Lung (tissue), 12 donors: Measurements from ENCODE around the gene ZEB1. TPM values are rescaled to one million over a fixed set of nuclear protein-coding genes. Genes with fewer than 3 reads are reported as not detected.
A peak's percentile ranks its signal among the peaks of the same experiment; 100 is the strongest.

Source experiments
- ATAC-seq: fragments of 200-7000 bp; cut with Tn5 transposase; one replicate; pipeline ENCODE4 v1.9.1; 2020; ENCODE audit warnings: moderate number of reproducible peaks; ENCODE audit not compliant: insufficient read depth, low FRiP score
- DNase-seq, 3 donors: peaks; one replicate each; pipeline ENCODE4 v3.0.0-alpha.2; 2013 to 2017
- H3K27ac ChIP-seq, 2 donors: one replicate each; pipeline ENCODE4 v1.5.1; 2013; ENCODE audit warnings: mild to moderate bottlenecking in 2 of 2, moderate library complexity in 2 of 2, control low read depth in 1 of 2, inconsistent platforms in 1 of 2, low read depth in 1 of 2, low read length in 1 of 2
- H3K27me3 ChIP-seq, 3 donors: one replicate each; pipeline ENCODE4 v1.5.1; 2013; ENCODE audit warnings: low read length in 2 of 3; ENCODE audit not compliant: control insufficient read depth in 3 of 3, insufficient read depth in 3 of 3
- H3K36me3 ChIP-seq, 4 donors: one replicate each; pipeline ENCODE4 v1.5.1; 2013; ENCODE audit warnings: low read length in 4 of 4, mild to moderate bottlenecking in 1 of 4, moderate library complexity in 1 of 4; ENCODE audit not compliant: control insufficient read depth in 4 of 4, insufficient read depth in 4 of 4
- H3K4me1 ChIP-seq, 5 donors: one replicate each; pipeline ENCODE4 v1.5.1; 2013; ENCODE audit warnings: low read length in 5 of 5, mild to moderate bottlenecking in 2 of 5, moderate library complexity in 1 of 5; ENCODE audit not compliant: control insufficient read depth in 5 of 5, insufficient read depth in 5 of 5
- H3K4me3 ChIP-seq: one replicate; pipeline ENCODE4 v1.5.1; 2013; ENCODE audit warnings: mild to moderate bottlenecking, control low read depth, moderate library complexity
- H3K9ac ChIP-seq, 2 donors: one replicate each; pipeline ENCODE4 v1.5.1; 2013; ENCODE audit warnings: low read length in 2 of 2, control low read depth in 1 of 2; ENCODE audit not compliant: insufficient read depth in 1 of 2
- H3K9me3 ChIP-seq, 4 donors: one replicate each; pipeline ENCODE4 v1.5.1; 2013; ENCODE audit warnings: low read length in 3 of 4, mild to moderate bottlenecking in 1 of 4, moderate library complexity in 1 of 4; ENCODE audit not compliant: control insufficient read depth in 4 of 4, insufficient read depth in 3 of 4
- CTCF ChIP-seq: IDR thresholded peaks from 2 replicates; pipeline ENCODE4 v1.5.1; 2012; ENCODE audit warnings: mild to moderate bottlenecking; ENCODE audit errors: control extremely low read depth, extremely low read depth
- WGBS, 2 donors: extraction: QIAGEN DNeasy Blood & Tissue Kit; methylation state at CpG; one replicate each; pipeline ENCODE4 v1.1.7; 2013; 5-methylcytosine and 5-hydroxymethylcytosine counted together
- polyA plus RNA-seq, 2 donors: library from polyadenylated mRNA; stranded (reverse); fragments of 200-250 nt; gene quantifications; one replicate each; pipeline ENCODE4 v1.2.1, GENCODE V29; 2013
- total RNA-seq, 2 donors: library from RNA; depleted of rRNA in 1 of 2; stranded (reverse); fragments of >200 nt in 1 of 2; gene quantifications; one replicate each; pipeline ENCODE4 v1.2.1, GENCODE V29; 2014 to 2021
- donor health status: control.
- donor health status: control.
- donor health status: Bipolar disorder and iron deficiency.
- donor health status: healthy.
- donor health status: DM: yes; HTN: yes; CAD: no.

The ZEB1 gene
- total and polyA plus RNA-seq, 4 donors: 8.4 to 86.9 (median 19.5) TPM

- 0 to 1% methylated on average over 43 of the region's 43 CpGs for WGBS, 2 donors
- ATAC-seq (no peak), DNase-seq (peak; percentile 35 to 59 (median 54))
- no peaks in the 10 kb centered on the region for H3K9me3 ChIP-seq
- no peak for TF ChIP-seq CTCF
- H3K4me3 ChIP-seq: peak overlapping the region; percentile 86
- H3K27ac ChIP-seq: peak overlapping the region; percentile 90 to 98
- H3K27me3 ChIP-seq: peaks cover 0 to 55% (median 40%) of the 10 kb centered on the region in 3 donors
- peaks cover 0 to 14% (median 3%) of the 10 kb centered on the region in 5 donors for H3K4me1 ChIP-seq
- peak overlapping the region in 1 of 2 donors; percentile 5 for H3K9ac ChIP-seq
- no peaks in the 10 kb centered on the region for H3K36me3 ChIP-seq
Observed at GRCh38 chr10:31320550-31321211, 1.7 kb downstream of the ZEB1 start.

GRCh38 chr10:31321396-31321941 is 2.5 kb downstream of the ZEB1 start:
- Histone ChIP-seq H3K27me3 (peaks cover 0 to 62% (median 40%) of the 10 kb centered on the region in 3 donors), H3K27ac (peak overlapping the region; percentile 33 to 98), H3K4me1 (peaks cover 0 to 14% (median 3%) of the 10 kb centered on the region in 5 donors), H3K36me3 (no peaks in the 10 kb centered on the region), H3K9ac (peak overlapping the region in 1 of 2 donors; percentile 7), H3K9me3 (no peaks in the 10 kb centered on the region), H3K4me3 (peak overlapping the region; percentile 27)
- no peak for TF ChIP-seq CTCF
- WGBS, 2 donors: 11 to 16% methylated on average over 10 of the region's 10 CpGs
- no peak for ATAC-seq
- DNase-seq: peak in 1 of 3 donors; percentile 24

GRCh38 chr10:31322647-31323046 is 3.6 kb downstream of the ZEB1 start:
- Histone ChIP-seq H3K4me1 (peaks cover 0 to 14% (median 3%) of the 10 kb centered on the region in 5 donors), H3K27me3 (peaks cover 0 to 71% (median 37%) of the 10 kb centered on the region in 3 donors), H3K27ac (no peak overlapping the region), H3K9ac (no peak overlapping the region), H3K9me3 (no peaks in the 10 kb centered on the region), H3K36me3 (no peaks in the 10 kb centered on the region), H3K4me3 (no peak overlapping the region)
- no peak for TF ChIP-seq CTCF
- DNase-seq (peak in 1 of 3 donors; percentile 9), ATAC-seq (no peak)
- WGBS, 2 donors: 66 to 76% methylated on average over 2 of the region's 2 CpGs
